GM08714 (cell line): ENCODE data around the gene NCOR2.

Experiments used
- H3K4me3 ChIP-seq: fragments of 200-500 bp; sonication (Bioruptor generic); 2 replicates; pipeline ENCODE4 v1.5.1; 2014; ENCODE audit warnings: mild to moderate bottlenecking, low read length, inconsistent platforms
- ZNF274 ChIP-seq: IDR thresholded peaks from 2 replicates; pipeline ENCODE4 v1.6.1; 2012; ENCODE audit warnings: mild to moderate bottlenecking, low read depth, low read length

NCOR2 gene

GRCh38 chr12:124554429-124555029, 12.9 kb downstream of the NCOR2 start:
- TF ChIP-seq ZNF274: no peak
- H3K4me3 ChIP-seq: no peak overlapping the region

GRCh38 chr12:124553862-124554428, 13.5 kb downstream of the NCOR2 start:
- H3K4me3 ChIP-seq: no peak overlapping the region

GRCh38 chr12:124551268-124552144, 15.9 kb downstream of the NCOR2 start:
- TF ChIP-seq ZNF274: no peak
- no peak overlapping the region for H3K4me3 ChIP-seq

More at GRCh38 chr12:124553862-124554428, 13.5 kb downstream of the NCOR2 start:
- no peak for TF ChIP-seq ZNF274

GRCh38 chr12:124550123-124551089, 17.0 kb downstream of the NCOR2 start:
- no peak overlapping the region for H3K4me3 ChIP-seq
- TF ChIP-seq ZNF274: no peak

- TF ChIP-seq ZNF274: no peak
- H3K4me3 ChIP-seq: no peak overlapping the region
Observed at GRCh38 chr12:124549629-124550028, 17.8 kb downstream of the NCOR2 start.

- TF ChIP-seq ZNF274: no peak
- H3K4me3 ChIP-seq: no peak overlapping the region
Observed at GRCh38 chr12:124548854-124549378, 18.5 kb downstream of the NCOR2 start.

- no peak overlapping the region for H3K4me3 ChIP-seq
- TF ChIP-seq ZNF274: no peak
Observed at GRCh38 chr12:124547626-124548025, 19.8 kb downstream of the NCOR2 start.

- peak overlapping the region; percentile 15; the same call in 1 of the 2 replicates for H3K4me3 ChIP-seq
- TF ChIP-seq ZNF274: no peak
Observed at GRCh38 chr12:124545508-124546418, 21.6 kb downstream of the NCOR2 start.

- peak overlapping the region; percentile 8; the same call in 1 of the 2 replicates for H3K4me3 ChIP-seq
- no peak for TF ChIP-seq ZNF274
Observed at GRCh38 chr12:124544983-124545382, 22.4 kb downstream of the NCOR2 start.

GRCh38 chr12:124544311-124544970, 23.0 kb downstream of the NCOR2 start:
- no peak for TF ChIP-seq ZNF274

GRCh38 chr12:124543590-124544310, 23.7 kb downstream of the NCOR2 start:
- TF ChIP-seq ZNF274: no peak
- no peak overlapping the region; the same call in 1 of the 2 replicates for H3K4me3 ChIP-seq

More at GRCh38 chr12:124544311-124544970, 23.0 kb downstream of the NCOR2 start:
- no peak overlapping the region; the same call in 1 of the 2 replicates for H3K4me3 ChIP-seq
